PFSK-1 (cell line): ENCODE measurements around the gene NF2.

Source experiments
- FOXP2 ChIP-seq: optimal IDR thresholded peaks from 2 replicates; pipeline ENCODE3; 2011; ENCODE audit warnings: borderline replicate concordance, control low read depth, inconsistent platforms; ENCODE audit not compliant: insufficient read depth; ENCODE audit errors: extremely low read length, extremely low read depth
- POLR2AphosphoS5 ChIP-seq: IDR thresholded peaks from 2 replicates; pipeline ENCODE4 v1.6.1; 2012; ENCODE audit warnings: low read depth, mild to moderate bottlenecking, control low read depth, low read length, moderate library complexity
- SIN3A ChIP-seq: IDR thresholded peaks from 2 replicates; pipeline ENCODE4 v1.6.1; 2012; ENCODE audit warnings: mild to moderate bottlenecking, low read length, moderate library complexity, borderline replicate concordance; ENCODE audit not compliant: insufficient read depth
- TAF1 ChIP-seq: IDR thresholded peaks from 2 replicates; pipeline ENCODE4 v1.6.1; 2012; ENCODE audit warnings: low read length, control low read depth, borderline replicate concordance; ENCODE audit not compliant: insufficient read depth
- TF ChIP-seq, protein P1 (sequence below), 2 experiments: IDR thresholded peaks; 2 replicates each; pipeline versions ENCODE4 v1.6.1 to v1.8.0; 2011 to 2012; ENCODE audit warnings: low read depth in 2 of 2, low read length in 2 of 2, control low read depth in 1 of 2, inconsistent platforms in 1 of 2, mild to moderate bottlenecking in 1 of 2, moderate library complexity in 1 of 2; ENCODE audit not compliant: insufficient read depth in 1 of 2

Gene NF2

GRCh38 chr22:29706486-29706885, 103.1 kb downstream of the NF2 start:
- no peak for TF ChIP-seq TAF1
- TF ChIP-seq, protein P1, sequence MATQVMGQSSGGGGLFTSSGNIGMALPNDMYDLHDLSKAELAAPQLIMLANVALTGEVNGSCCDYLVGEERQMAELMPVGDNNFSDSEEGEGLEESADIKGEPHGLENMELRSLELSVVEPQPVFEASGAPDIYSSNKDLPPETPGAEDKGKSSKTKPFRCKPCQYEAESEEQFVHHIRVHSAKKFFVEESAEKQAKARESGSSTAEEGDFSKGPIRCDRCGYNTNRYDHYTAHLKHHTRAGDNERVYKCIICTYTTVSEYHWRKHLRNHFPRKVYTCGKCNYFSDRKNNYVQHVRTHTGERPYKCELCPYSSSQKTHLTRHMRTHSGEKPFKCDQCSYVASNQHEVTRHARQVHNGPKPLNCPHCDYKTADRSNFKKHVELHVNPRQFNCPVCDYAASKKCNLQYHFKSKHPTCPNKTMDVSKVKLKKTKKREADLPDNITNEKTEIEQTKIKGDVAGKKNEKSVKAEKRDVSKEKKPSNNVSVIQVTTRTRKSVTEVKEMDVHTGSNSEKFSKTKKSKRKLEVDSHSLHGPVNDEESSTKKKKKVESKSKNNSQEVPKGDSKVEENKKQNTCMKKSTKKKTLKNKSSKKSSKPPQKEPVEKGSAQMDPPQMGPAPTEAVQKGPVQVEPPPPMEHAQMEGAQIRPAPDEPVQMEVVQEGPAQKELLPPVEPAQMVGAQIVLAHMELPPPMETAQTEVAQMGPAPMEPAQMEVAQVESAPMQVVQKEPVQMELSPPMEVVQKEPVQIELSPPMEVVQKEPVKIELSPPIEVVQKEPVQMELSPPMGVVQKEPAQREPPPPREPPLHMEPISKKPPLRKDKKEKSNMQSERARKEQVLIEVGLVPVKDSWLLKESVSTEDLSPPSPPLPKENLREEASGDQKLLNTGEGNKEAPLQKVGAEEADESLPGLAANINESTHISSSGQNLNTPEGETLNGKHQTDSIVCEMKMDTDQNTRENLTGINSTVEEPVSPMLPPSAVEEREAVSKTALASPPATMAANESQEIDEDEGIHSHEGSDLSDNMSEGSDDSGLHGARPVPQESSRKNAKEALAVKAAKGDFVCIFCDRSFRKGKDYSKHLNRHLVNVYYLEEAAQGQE (IDR thresholded peaks at IDR 0.05; ENCODE audit: insufficient read depth in 1 of 2, low read depth in 2 of 2, low read length in 2 of 2) = no peak
- TF ChIP-seq SIN3A = no peak
- no peak for TF ChIP-seq POLR2AphosphoS5
- no peak for TF ChIP-seq FOXP2

- no peak for TF ChIP-seq TAF1
- no peak for TF ChIP-seq SIN3A
- TF ChIP-seq, protein P1 (IDR thresholded peaks at IDR 0.05; ENCODE audit: insufficient read depth in 1 of 2, low read depth in 2 of 2, low read length in 2 of 2) = no peak
- no peak for TF ChIP-seq POLR2AphosphoS5
- no peak for TF ChIP-seq FOXP2
Measured at GRCh38 chr22:29707010-29707409, 103.6 kb downstream of the NF2 start.

- TF ChIP-seq SIN3A (no peak), POLR2AphosphoS5 (no peak), TAF1 (no peak), FOXP2 (no peak)
- TF ChIP-seq, protein P1 (IDR thresholded peaks at IDR 0.05; ENCODE audit: insufficient read depth in 1 of 2, low read depth in 2 of 2, low read length in 2 of 2) = no peak
Measured at GRCh38 chr22:29707471-29707870, 104.0 kb downstream of the NF2 start.

GRCh38 chr22:29710193-29710592, 106.8 kb downstream of the NF2 start:
- TF ChIP-seq, protein P1 (IDR thresholded peaks at IDR 0.05; ENCODE audit: insufficient read depth in 1 of 2, low read depth in 2 of 2, low read length in 2 of 2) = no peak
- TF ChIP-seq FOXP2 (no peak), SIN3A (no peak), POLR2AphosphoS5 (no peak), TAF1 (no peak)
